GM19328 (cell line): Measurements from ENCODE around the gene PPIL1.
A peak's percentile ranks its signal among the peaks of the same experiment; 100 is the strongest.

Source experiments
- ATAC-seq: cut with Tn5 transposase; IDR thresholded peaks from one replicate; pipeline ENCODE4 v1.9.1; 2021; ENCODE audit warnings: mild to moderate bottlenecking, moderate library complexity; ENCODE audit not compliant: unreplicated experiment

PPIL1 gene

GRCh38 chr6:36888654-36889481, 14.3 kb upstream of the PPIL1 start:
- ATAC-seq, result no peak

- no peak for ATAC-seq
Measured at GRCh38 chr6:36888115-36888643, 13.6 kb upstream of the PPIL1 start.

- ATAC-seq, result no peak
Measured at GRCh38 chr6:36886950-36887618, 12.5 kb upstream of the PPIL1 start.

GRCh38 chr6:36885461-36886401, 11.1 kb upstream of the PPIL1 start, which contains the start of gene C6orf89:
Gene C6orf89 (plus strand): TSS chr6:36885952. CDS start chr6:36899445, 13,493 bp downstream.
- peak; percentile 94 for ATAC-seq

GRCh38 chr6:36884610-36885009, 10.0 kb upstream of the PPIL1 start:
- ATAC-seq, result no peak

GRCh38 chr6:36875250-36875633, 639 bp upstream of the PPIL1 start:
- ATAC-seq, result no peak

GRCh38 chr6:36873612-36874442, 776 bp downstream of the PPIL1 start:
- no peak for ATAC-seq

GRCh38 chr6:36873115-36873514, 1.5 kb downstream of the PPIL1 start:
- no peak for ATAC-seq

GRCh38 chr6:36871686-36872085, 2.9 kb downstream of the PPIL1 start:
- ATAC-seq, result no peak

GRCh38 chr6:36867471-36868224, 7.0 kb downstream of the PPIL1 start:
- no peak for ATAC-seq

- no peak for ATAC-seq
Measured at GRCh38 chr6:36865835-36866234, 8.8 kb downstream of the PPIL1 start.

GRCh38 chr6:36863670-36864540, 10.7 kb downstream of the PPIL1 start:
- ATAC-seq, result no peak

- ATAC-seq, result no peak
Measured at GRCh38 chr6:36862848-36863382, 11.7 kb downstream of the PPIL1 start.

GRCh38 chr6:36862164-36862847, 12.3 kb downstream of the PPIL1 start:
- ATAC-seq, result no peak

GRCh38 chr6:36860126-36860525, 14.5 kb downstream of the PPIL1 start:
- ATAC-seq, result no peak

GRCh38 chr6:36858407-36858981, 16.1 kb downstream of the PPIL1 start:
- ATAC-seq, result no peak

GRCh38 chr6:36857325-36857724, 17.3 kb downstream of the PPIL1 start:
- ATAC-seq, result no peak
